Ramos (cell line): ENCODE results near the gene OR5D16.
"Not testable (repeated sequence)": the region's sequence is repeated elsewhere in the genome, so short reads cannot be mapped to it uniquely, and the experiment has no call there.

Experiments used
- in situ Hi-C: fragments of 300-500 bp; cut with MboI; formaldehyde crosslinking; loops from one replicate; pipeline ENCODE4 v1.14.3; 2022; ENCODE audit warnings: low sequenced_read_pairs; ENCODE audit not compliant: unreplicated experiment

Gene OR5D16

GRCh38 chr11:55838452-55838851 lies at the start of gene OR5D16:
OR5D16 (plus strand) TSS chr11:55838752; CDS start chr11:55838752, 0 bp downstream.
- in situ Hi-C loops = no loop called here

- in situ Hi-C loops = no loop called here
Observed at GRCh38 chr11:55791606-55792005, 46.9 kb upstream of the OR5D16 start.

GRCh38 chr11:55793321-55793720 lies 45.2 kb upstream of the OR5D16 start:
- in situ Hi-C loops = no loop called here

GRCh38 chr11:55795256-55795655 lies 43.3 kb upstream of the OR5D16 start, which contains the start of gene OR5D14:
OR5D14 (plus strand) TSS chr11:55795556; CDS start chr11:55795556, 0 bp downstream.
- in situ Hi-C loops = no loop called here

- in situ Hi-C loops = no loop called here
Observed at GRCh38 chr11:55806248-55806647, 32.3 kb upstream of the OR5D16 start.

GRCh38 chr11:55811067-55811466 lies 27.5 kb upstream of the OR5D16 start, which contains the start of gene OR5L1:
OR5L1 (plus strand) TSS chr11:55811367; CDS start chr11:55811467, 100 bp downstream.
- in situ Hi-C loops = no loop called here

- in situ Hi-C loops = no loop called here
Observed at GRCh38 chr11:55819330-55819729, 19.2 kb upstream of the OR5D16 start, which contains the start of gene OR5D18. OR5D18 (plus strand) TSS chr11:55819630; CDS start chr11:55819630, 0 bp downstream.

- in situ Hi-C loops = no loop called here
Observed at GRCh38 chr11:55826919-55827318, 11.6 kb upstream of the OR5D16 start, which contains the start of gene OR5L2. OR5L2 (plus strand) TSS chr11:55827219; CDS start chr11:55827219, 0 bp downstream.

GRCh38 chr11:55847453-55847852 lies 8.9 kb downstream of the OR5D16 start:
- in situ Hi-C loops = no loop called here

GRCh38 chr11:55849037-55849436 lies 10.5 kb downstream of the OR5D16 start:
- in situ Hi-C loops = no loop called here

GRCh38 chr11:55852141-55852540 lies 13.6 kb downstream of the OR5D16 start:
- in situ Hi-C loops = no loop called here

- in situ Hi-C loops = no loop called here
Observed at GRCh38 chr11:55854704-55855103, 16.2 kb downstream of the OR5D16 start.

GRCh38 chr11:55867354-55867753 lies 28.8 kb downstream of the OR5D16 start:
- in situ Hi-C loops = not testable (repeated sequence)

GRCh38 chr11:55872731-55873130 lies 34.2 kb downstream of the OR5D16 start:
- in situ Hi-C loops = not testable (repeated sequence)

- in situ Hi-C loops = not testable (repeated sequence)
Observed at GRCh38 chr11:55873146-55873545, 34.6 kb downstream of the OR5D16 start.

GRCh38 chr11:55882997-55883396 lies 44.4 kb downstream of the OR5D16 start, which contains the start of gene TRIM51:
TRIM51 (plus strand) TSS chr11:55883297; CDS start chr11:55885429, 2,132 bp downstream.
- in situ Hi-C loops = not testable (repeated sequence)

GRCh38 chr11:55884995-55885394 lies 46.4 kb downstream of the OR5D16 start:
- in situ Hi-C loops = not testable (repeated sequence)

GRCh38 chr11:55885481-55885880 lies 46.9 kb downstream of the OR5D16 start:
- in situ Hi-C loops = not testable (repeated sequence)
